KMS-11 (cell line): ENCODE results near the gene MORN2.

Experiments
- H2AFZ ChIP-seq: fragments of 200-600 bp; sonication (generic); 2 replicates; pipeline ENCODE4 v1.6.1; 2016; ENCODE audit warnings: antibody characterized with exemption, mixed run types, low read depth
- H3K27ac ChIP-seq: fragments of 200-600 bp; sonication (generic); 2 replicates; pipeline ENCODE4 v1.6.1; 2016; ENCODE audit warnings: mild to moderate bottlenecking, mixed run types
- H3K27me3 ChIP-seq: fragments of 200-600 bp; sonication (generic); 2 replicates; pipeline ENCODE4 v1.6.1; 2017; ENCODE audit warnings: mild to moderate bottlenecking, low read depth, mixed run types, moderate library complexity; ENCODE audit not compliant: insufficient read depth
- H3K36me3 ChIP-seq: fragments of 200-600 bp; sonication (generic); 2 replicates; pipeline ENCODE4 v1.6.1; 2017; ENCODE audit warnings: mild to moderate bottlenecking, mixed run types; ENCODE audit not compliant: insufficient read depth
- H3K4me1 ChIP-seq: fragments of 200-600 bp; sonication (generic); 2 replicates; pipeline ENCODE4 v1.6.1; 2016; ENCODE audit warnings: mild to moderate bottlenecking, low read depth, mixed run types; ENCODE audit not compliant: poor library complexity, severe bottlenecking
- H3K4me2 ChIP-seq: fragments of 200-600 bp; sonication (generic); 2 replicates; pipeline ENCODE4 v1.7.0; 2016; ENCODE audit warnings: mild to moderate bottlenecking, mixed run types
- H3K4me3 ChIP-seq: fragments of 200-600 bp; sonication (generic); IDR thresholded peaks from 2 replicates; pipeline ENCODE4 v1.6.1; 2017; ENCODE audit warnings: low read depth, low read length, mixed read lengths; ENCODE audit not compliant: insufficient read depth
- H3K79me2 ChIP-seq: fragments of 200-600 bp; sonication (generic); 2 replicates; pipeline ENCODE4 v1.6.1; 2016; ENCODE audit warnings: low read depth, mixed run types; ENCODE audit not compliant: insufficient read depth
- H3K9ac ChIP-seq: fragments of 200-600 bp; sonication (generic); 2 replicates; pipeline ENCODE4 v1.6.1; 2016; ENCODE audit warnings: mild to moderate bottlenecking, mixed run types
- H4K20me1 ChIP-seq: fragments of 200-600 bp; sonication (generic); 2 replicates; pipeline ENCODE4 v1.6.1; 2016; ENCODE audit warnings: mild to moderate bottlenecking, mixed run types; ENCODE audit not compliant: insufficient read depth
- TF ChIP-seq, protein P1 (sequence below): fragments of 200-600 bp; sonication (generic); conservative IDR thresholded peaks from 2 replicates; pipeline ENCODE4 v1.6.1; 2017; ENCODE audit warnings: low read depth, mild to moderate bottlenecking, antibody characterized with exemption, low read length, moderate library complexity, mixed read lengths

The MORN2 gene

GRCh38 chr2:38922902-38923301 is 47.1 kb downstream of the MORN2 start:
- Histone ChIP-seq H3K27ac (no peak overlapping the region), H3K4me2 (no peak overlapping the region), H4K20me1 (no peaks in the 10 kb centered on the region), H3K4me1 (no peaks in the 10 kb centered on the region), H3K27me3 (no peaks in the 10 kb centered on the region), H3K36me3 (no peaks in the 10 kb centered on the region), H3K4me3 (no peak overlapping the region), H2AFZ (no peak overlapping the region), H3K79me2 (no peaks in the 10 kb centered on the region), H3K9ac (no peak overlapping the region)
- TF ChIP-seq, protein P1, sequence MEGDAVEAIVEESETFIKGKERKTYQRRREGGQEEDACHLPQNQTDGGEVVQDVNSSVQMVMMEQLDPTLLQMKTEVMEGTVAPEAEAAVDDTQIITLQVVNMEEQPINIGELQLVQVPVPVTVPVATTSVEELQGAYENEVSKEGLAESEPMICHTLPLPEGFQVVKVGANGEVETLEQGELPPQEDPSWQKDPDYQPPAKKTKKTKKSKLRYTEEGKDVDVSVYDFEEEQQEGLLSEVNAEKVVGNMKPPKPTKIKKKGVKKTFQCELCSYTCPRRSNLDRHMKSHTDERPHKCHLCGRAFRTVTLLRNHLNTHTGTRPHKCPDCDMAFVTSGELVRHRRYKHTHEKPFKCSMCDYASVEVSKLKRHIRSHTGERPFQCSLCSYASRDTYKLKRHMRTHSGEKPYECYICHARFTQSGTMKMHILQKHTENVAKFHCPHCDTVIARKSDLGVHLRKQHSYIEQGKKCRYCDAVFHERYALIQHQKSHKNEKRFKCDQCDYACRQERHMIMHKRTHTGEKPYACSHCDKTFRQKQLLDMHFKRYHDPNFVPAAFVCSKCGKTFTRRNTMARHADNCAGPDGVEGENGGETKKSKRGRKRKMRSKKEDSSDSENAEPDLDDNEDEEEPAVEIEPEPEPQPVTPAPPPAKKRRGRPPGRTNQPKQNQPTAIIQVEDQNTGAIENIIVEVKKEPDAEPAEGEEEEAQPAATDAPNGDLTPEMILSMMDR = no peak

GRCh38 chr2:38925982-38926381 is 50.2 kb downstream of the MORN2 start:
- no peak overlapping the region for H3K27ac ChIP-seq
- no peaks in the 10 kb centered on the region for H3K36me3 ChIP-seq
- H4K20me1 ChIP-seq = no peaks in the 10 kb centered on the region
- no peaks in the 10 kb centered on the region for H3K4me1 ChIP-seq
- no peaks in the 10 kb centered on the region for H3K27me3 ChIP-seq
- H3K4me2 ChIP-seq = no peak overlapping the region
- TF ChIP-seq, protein P1 = no peak
- H2AFZ ChIP-seq = no peak overlapping the region
- H3K79me2 ChIP-seq = no peaks in the 10 kb centered on the region
- no peak overlapping the region for H3K9ac ChIP-seq
- H3K4me3 ChIP-seq = no peak overlapping the region

DNA sequence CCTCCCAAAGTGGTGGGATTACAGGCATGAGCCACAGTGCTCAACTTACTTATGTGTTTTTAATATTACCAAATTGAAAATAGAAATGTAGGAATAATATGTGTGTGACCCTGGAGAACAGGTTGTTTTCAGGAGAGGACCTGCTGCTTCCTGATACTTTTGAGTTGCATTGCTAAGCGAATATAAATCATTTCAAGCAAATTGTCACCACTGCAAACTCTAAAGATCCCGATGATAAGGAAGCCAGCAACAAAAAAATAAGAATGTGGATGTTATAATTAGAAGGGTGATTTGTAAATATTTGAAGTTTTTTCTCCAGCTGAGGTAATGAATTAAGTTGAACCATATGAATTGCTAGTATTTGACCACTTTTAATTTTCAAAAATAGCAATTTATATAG is 54.8 kb downstream of the MORN2 start:
- Histone ChIP-seq H3K27me3 (no peaks in the 10 kb centered on the region), H3K79me2 (no peaks in the 10 kb centered on the region), H3K4me3 (no peak overlapping the region), H3K27ac (no peak overlapping the region), H3K4me2 (no peak overlapping the region), H3K9ac (no peak overlapping the region), H3K36me3 (no peaks in the 10 kb centered on the region), H3K4me1 (no peaks in the 10 kb centered on the region), H4K20me1 (no peaks in the 10 kb centered on the region), H2AFZ (no peak overlapping the region)
- TF ChIP-seq, protein P1 = no peak
